Central memory CD4-positive, alpha-beta T cell (primary cell): Measurements from ENCODE around the gene EDDM3A.
"Not testable (repeated sequence)": the region's sequence is repeated elsewhere in the genome, so short reads cannot be mapped to it uniquely, and the experiment has no call there.

Experiments used
- DNase-seq: peaks from one replicate; pipeline ENCODE4 v3.0.0; 2022
- total RNA-seq, 3 experiments: gene quantifications; one replicate each; lab custom pipeline; 2026; lab: John Stamatoyannopoulos, UW

EDDM3A gene
- 0 reads per million in 3 experiments for total RNA-seq

GRCh38 chr14:20745571-20746358 lies at the start of gene EDDM3A:
Gene EDDM3A, plus strand, starts transcription at chr14:20745887. Its CDS starts 1,694 bp downstream, at chr14:20747581.
- no peak for DNase-seq

DNA sequence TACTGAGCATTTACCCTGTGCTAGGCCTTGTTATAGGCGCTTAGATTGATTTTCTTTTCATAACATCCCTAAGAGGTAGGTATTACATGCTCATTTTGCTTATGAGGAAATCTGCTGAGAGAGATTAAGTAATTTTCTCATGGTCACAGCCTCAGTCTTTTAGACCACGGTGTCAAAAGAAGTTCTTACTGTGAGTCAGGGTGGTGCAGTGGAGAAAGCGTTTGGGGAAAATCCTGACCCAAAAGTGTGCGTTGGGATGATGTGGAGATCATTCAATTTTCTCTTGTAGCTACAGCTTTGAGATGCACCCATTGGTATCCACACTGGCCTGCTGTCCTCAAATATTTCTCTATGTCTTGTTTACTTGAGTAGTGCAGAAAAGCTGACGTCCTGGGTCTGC lies 48.9 kb upstream of the EDDM3A start:
- no peak for DNase-seq

GRCh38 chr14:20697273-20698017 lies 48.2 kb upstream of the EDDM3A start:
- peak; percentile 51 for DNase-seq

- DNase-seq = no peak
Observed at GRCh38 chr14:20698018-20698329, 47.7 kb upstream of the EDDM3A start.

- no peak for DNase-seq
Observed at GRCh38 chr14:20698934-20699333, 46.8 kb upstream of the EDDM3A start.

- no peak for DNase-seq
Observed at GRCh38 chr14:20699931-20700330, 45.8 kb upstream of the EDDM3A start.

DNA sequence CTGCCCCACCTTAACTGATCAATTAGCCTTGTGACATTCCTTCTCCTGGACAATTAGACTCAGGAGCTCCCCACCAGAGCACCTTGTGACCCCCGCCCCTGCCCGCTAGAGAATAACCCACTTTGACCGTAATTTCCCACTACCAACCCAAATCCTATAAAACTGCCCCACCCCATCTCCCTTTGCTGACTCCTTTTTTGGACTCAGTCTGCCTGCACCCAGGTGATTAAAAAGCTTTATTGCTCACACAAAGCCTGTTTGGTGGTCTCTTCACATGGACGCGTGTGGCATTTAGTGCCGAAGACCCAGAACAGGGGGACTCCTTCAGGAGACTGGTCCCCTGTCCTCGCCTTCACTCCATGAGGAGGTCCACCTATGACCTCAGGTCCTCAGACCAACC lies 44.7 kb upstream of the EDDM3A start:
- not testable (repeated sequence) for DNase-seq

- no peak for DNase-seq
Observed at GRCh38 chr14:20706657-20707355, 38.9 kb upstream of the EDDM3A start.

GRCh38 chr14:20707622-20708021 lies 38.1 kb upstream of the EDDM3A start:
- DNase-seq = no peak

GRCh38 chr14:20711261-20711660 lies 34.4 kb upstream of the EDDM3A start:
- no peak for DNase-seq

- DNase-seq = no peak
Observed at GRCh38 chr14:20711685-20712084, 34.0 kb upstream of the EDDM3A start.

GRCh38 chr14:20712904-20713303 lies 32.8 kb upstream of the EDDM3A start:
- no peak for DNase-seq

DNA sequence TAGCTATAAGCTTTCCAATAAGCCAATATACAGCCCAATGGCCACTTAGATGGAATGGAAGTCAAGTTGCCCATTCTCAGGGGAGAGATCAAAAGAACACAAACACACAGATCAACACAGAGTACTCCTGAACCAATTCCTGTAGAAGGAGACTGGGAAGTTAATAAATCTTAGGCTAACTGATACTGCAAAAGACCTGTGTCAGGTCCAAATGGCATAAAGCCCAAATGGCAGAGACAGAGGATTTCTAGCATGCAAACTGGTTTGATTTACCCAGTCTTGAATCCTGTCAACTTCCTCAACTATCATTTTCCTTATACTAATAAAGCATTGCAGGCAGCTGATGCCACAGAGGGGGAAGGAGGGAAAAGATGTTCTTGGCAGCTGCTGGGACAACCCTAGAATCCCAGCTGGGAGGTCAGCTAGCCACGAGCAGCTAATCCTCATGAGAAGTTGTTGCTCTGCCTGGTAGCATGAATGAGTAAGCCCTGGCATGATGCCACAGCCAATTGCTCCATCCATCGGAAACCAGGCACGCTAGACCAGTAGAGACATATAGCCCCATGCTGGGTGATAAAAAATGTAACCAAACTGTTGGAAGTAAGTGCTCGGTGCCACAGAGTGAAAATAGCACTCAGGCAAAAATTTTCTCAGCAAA lies 31.0 kb upstream of the EDDM3A start:
- DNase-seq = no peak

GRCh38 chr14:20719777-20720176 lies 25.9 kb upstream of the EDDM3A start:
- no peak for DNase-seq

DNA sequence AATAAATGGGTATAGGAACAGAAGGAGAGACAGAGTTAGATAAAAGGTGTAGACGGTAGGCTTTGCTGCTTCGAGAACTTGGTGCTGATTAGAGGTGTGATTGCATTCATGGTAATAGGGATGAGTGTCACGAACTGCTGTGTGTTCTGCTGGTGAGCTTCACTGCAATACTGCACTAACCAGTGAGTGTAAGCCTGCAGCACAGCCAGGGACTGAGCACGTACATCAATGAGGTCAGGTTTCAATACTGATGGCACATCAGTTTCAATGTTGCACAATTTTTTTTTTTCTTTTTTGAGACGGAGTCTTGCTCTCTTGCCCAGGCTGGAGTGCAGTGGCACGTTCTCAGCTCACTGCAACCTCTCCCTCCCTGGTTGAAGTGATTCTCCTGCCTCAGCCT lies 24.9 kb upstream of the EDDM3A start:
- DNase-seq = no peak

GRCh38 chr14:20722016-20722415 lies 23.7 kb upstream of the EDDM3A start:
- no peak for DNase-seq

GRCh38 chr14:20723488-20723887 lies 22.2 kb upstream of the EDDM3A start:
- no peak for DNase-seq

DNA sequence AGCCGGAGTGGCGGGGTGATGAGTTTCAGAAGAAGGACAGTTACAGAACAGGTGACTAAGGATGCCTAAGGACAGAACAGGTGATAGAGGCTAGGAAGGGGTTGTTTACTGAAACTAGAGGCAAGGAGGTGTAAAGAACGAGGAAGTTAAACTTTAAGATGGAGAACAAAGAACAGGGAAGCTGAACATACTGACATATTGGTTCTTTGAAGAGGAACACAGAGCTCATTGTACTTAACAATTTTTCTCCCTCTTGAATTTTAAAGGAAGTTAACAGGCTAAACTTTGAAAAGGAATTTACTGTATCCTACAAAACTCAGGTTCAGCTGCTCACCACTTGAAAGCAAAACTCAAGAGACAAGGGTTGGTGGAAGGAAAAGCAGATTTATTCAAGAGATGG lies 19.6 kb upstream of the EDDM3A start:
- not testable (repeated sequence) for DNase-seq

DNA sequence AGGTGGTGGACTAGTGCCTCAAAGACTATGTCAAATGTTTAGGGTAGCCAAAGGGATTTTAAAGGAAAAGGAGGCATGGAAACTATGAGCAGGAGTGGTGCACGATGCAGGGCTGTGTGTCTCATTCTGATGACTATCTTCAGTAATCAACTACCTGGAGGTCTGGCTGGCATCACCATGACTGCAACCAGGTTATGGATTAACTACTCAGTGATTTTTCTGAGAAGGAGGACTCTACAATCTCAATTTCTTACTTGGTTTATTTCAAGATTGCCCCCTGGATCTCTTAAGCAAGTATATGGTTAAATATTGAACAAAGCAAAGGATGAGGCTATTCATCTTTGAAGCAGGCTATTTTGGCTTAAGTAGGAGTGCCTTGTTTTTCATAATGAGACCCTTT lies 19.2 kb upstream of the EDDM3A start:
- no peak for DNase-seq

DNA sequence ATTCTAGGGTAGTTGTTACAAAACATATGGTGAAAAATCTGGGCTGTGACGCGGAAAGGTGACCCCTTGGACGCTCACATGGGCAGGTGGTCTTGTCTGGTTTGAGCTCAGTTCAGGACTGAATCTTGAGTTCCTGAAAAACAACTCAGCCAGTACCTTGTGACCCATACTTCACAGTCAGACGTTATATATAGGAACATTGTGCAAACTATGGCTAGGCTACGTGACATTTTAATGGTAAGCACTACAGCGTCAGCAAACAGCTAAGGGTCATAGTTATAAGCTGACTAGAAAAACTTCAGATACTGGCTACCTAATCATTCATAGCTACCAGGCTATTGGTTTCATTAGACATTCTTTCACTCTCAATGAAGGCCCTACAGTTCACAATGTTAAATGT lies 14.8 kb upstream of the EDDM3A start:
- DNase-seq = no peak

- no peak for DNase-seq
Observed at GRCh38 chr14:20732477-20732876, 13.2 kb upstream of the EDDM3A start.

DNA sequence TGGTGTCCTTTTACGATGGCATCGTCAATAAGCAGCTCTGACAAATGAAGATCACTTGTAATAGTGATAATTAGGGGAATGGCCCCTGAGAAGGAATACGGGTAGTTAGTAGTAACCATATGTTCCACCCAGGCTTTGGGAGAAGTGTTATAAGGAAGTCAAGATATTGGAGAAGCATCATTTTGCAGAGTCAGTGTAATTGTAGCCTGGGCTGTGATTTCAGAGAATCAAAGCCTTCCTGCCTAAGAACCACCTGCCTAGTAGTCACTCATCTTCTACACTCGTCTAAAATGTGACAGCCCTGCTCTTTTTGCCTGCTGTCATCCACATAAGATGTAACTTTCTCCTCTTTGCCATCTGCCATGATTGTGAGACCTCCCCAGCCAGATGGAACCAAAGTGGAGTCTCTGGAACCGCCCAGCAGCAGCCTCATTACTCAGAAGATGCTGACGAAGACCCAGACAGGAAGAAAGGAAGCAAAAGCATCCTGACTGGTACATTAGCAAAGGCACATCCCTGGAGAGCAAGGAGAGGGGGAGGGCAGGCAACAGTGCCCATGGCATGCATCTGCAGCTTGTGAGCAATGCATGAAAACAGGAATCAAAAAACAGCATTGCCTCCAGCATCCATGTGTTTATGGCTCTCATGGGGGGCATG lies 12.6 kb upstream of the EDDM3A start:
- no peak for DNase-seq
